DOHH2 (cell line): Measurements from ENCODE around the gene FAM118A.
A peak's percentile ranks its signal among the peaks of the same experiment; 100 is the strongest.

Experiments used
- H3F3A ChIP-seq: fragments of 200-600 bp; sonication (generic), shearing (Covaris generic); 2 replicates; pipeline ENCODE4 v1.6.0; 2016; ENCODE audit warnings: antibody characterized with exemption, mild to moderate bottlenecking; ENCODE audit not compliant: control insufficient read depth, insufficient read depth
- H3K27ac ChIP-seq: fragments of 200-600 bp; sonication (generic); 2 replicates; pipeline ENCODE4 v1.5.1; 2014; ENCODE audit warnings: low read depth, mild to moderate bottlenecking, low read length, moderate library complexity
- H3K27me3 ChIP-seq: fragments of 200-600 bp; sonication (generic); 2 replicates; pipeline ENCODE4 v1.6.1; 2014; ENCODE audit warnings: mild to moderate bottlenecking, low read length, mixed read lengths; ENCODE audit not compliant: control insufficient read depth
- H3K36me3 ChIP-seq: fragments of 200-600 bp; sonication (generic); 2 replicates; pipeline ENCODE4 v1.6.1; 2014; ENCODE audit warnings: mild to moderate bottlenecking, low read length, moderate library complexity, mixed read lengths; ENCODE audit not compliant: control insufficient read depth
- H3K4me1 ChIP-seq: fragments of 200-600 bp; sonication (generic); 2 replicates; pipeline ENCODE4 v1.6.1; 2014; ENCODE audit warnings: mild to moderate bottlenecking, low read length, mixed read lengths; ENCODE audit not compliant: control insufficient read depth
- H3K4me2 ChIP-seq: fragments of 200-600 bp; sonication (generic); 2 replicates; pipeline ENCODE4 v1.6.0; 2014; ENCODE audit warnings: mild to moderate bottlenecking, low read length, moderate library complexity
- H3K4me3 ChIP-seq: fragments of 200-600 bp; sonication (generic); 2 replicates; pipeline ENCODE4 v1.5.1; 2014; ENCODE audit warnings: mild to moderate bottlenecking, low read length, mixed read lengths
- H3K79me2 ChIP-seq: fragments of 200-600 bp; sonication (generic); 2 replicates; pipeline ENCODE4 v1.6.1; 2014; ENCODE audit warnings: mild to moderate bottlenecking, low read length, mixed read lengths; ENCODE audit not compliant: control insufficient read depth
- H3K9me2 ChIP-seq: fragments of 200-600 bp; sonication (generic); replicated peaks from 2 replicates; pipeline ENCODE4 v1.6.1; 2014; ENCODE audit warnings: mild to moderate bottlenecking, low read length, mixed read lengths; ENCODE audit not compliant: control insufficient read depth
- H3K9me3 ChIP-seq: fragments of 200-600 bp; sonication (generic); 2 replicates; pipeline ENCODE4 v1.6.1; 2014; ENCODE audit warnings: antibody characterized with exemption, low read length, mixed read lengths; ENCODE audit not compliant: control insufficient read depth, insufficient read depth
- H4K20me1 ChIP-seq: fragments of 200-600 bp; sonication (generic); 2 replicates; pipeline ENCODE4 v1.6.0; 2014; ENCODE audit warnings: low read depth, mild to moderate bottlenecking, antibody characterized with exemption, low read length, moderate library complexity; ENCODE audit not compliant: control insufficient read depth, insufficient read depth
- EZH2phosphoT487 ChIP-seq: fragments of 200-600 bp; sonication (generic); IDR thresholded peaks from 2 replicates; pipeline ENCODE4 v1.6.1; 2017; ENCODE audit warnings: borderline replicate concordance, mild to moderate bottlenecking, antibody characterized with exemption, low read length, moderate library complexity, mixed read lengths
- TF ChIP-seq, protein P1 (sequence below): fragments of 200-600 bp; sonication (generic); IDR thresholded peaks from one replicate; pipeline ENCODE4 v1.5.1; 2014; ENCODE audit warnings: antibody characterized with exemption, mild to moderate bottlenecking, low read depth, low read length; ENCODE audit not compliant: poor library complexity, severe bottlenecking

FAM118A gene

DNA sequence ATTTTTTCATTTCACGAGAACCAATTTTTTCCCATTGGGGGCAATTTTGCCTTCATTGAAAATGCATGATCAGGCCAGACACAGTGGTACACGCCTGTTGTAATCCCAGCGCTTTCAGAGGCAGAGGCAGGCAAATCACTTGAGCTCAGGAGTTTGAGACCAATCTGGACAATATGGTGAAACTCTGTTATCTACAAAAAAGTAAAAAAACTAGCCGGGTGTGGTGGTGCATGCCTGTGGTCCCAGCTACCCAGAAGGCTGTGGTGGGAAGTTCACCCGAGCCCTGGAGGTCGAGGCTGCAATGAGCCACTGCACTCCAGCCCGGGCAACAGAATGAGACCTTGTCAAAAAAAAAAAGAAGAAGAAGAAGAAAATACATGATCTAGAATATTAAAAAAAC lies 44.2 kb upstream of the FAM118A start:
- TF ChIP-seq, protein P1, sequence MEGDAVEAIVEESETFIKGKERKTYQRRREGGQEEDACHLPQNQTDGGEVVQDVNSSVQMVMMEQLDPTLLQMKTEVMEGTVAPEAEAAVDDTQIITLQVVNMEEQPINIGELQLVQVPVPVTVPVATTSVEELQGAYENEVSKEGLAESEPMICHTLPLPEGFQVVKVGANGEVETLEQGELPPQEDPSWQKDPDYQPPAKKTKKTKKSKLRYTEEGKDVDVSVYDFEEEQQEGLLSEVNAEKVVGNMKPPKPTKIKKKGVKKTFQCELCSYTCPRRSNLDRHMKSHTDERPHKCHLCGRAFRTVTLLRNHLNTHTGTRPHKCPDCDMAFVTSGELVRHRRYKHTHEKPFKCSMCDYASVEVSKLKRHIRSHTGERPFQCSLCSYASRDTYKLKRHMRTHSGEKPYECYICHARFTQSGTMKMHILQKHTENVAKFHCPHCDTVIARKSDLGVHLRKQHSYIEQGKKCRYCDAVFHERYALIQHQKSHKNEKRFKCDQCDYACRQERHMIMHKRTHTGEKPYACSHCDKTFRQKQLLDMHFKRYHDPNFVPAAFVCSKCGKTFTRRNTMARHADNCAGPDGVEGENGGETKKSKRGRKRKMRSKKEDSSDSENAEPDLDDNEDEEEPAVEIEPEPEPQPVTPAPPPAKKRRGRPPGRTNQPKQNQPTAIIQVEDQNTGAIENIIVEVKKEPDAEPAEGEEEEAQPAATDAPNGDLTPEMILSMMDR: no peak
- TF ChIP-seq EZH2phosphoT487: no peak
- Histone ChIP-seq H3K9me3 (no peaks in the 10 kb centered on the region), H3K4me1 (peaks cover 59% of the 10 kb centered on the region), H3K27me3 (peaks cover 24% of the 10 kb centered on the region), H3K79me2 (no peaks in the 10 kb centered on the region), H3K9me2 (no peaks in the 10 kb centered on the region), H3K36me3 (no peaks in the 10 kb centered on the region), H3K4me2 (no peak overlapping the region), H4K20me1 (no peaks in the 10 kb centered on the region), H3F3A (peaks cover 30% of the 10 kb centered on the region), H3K4me3 (no peak overlapping the region), H3K27ac (no peak overlapping the region)

DNA sequence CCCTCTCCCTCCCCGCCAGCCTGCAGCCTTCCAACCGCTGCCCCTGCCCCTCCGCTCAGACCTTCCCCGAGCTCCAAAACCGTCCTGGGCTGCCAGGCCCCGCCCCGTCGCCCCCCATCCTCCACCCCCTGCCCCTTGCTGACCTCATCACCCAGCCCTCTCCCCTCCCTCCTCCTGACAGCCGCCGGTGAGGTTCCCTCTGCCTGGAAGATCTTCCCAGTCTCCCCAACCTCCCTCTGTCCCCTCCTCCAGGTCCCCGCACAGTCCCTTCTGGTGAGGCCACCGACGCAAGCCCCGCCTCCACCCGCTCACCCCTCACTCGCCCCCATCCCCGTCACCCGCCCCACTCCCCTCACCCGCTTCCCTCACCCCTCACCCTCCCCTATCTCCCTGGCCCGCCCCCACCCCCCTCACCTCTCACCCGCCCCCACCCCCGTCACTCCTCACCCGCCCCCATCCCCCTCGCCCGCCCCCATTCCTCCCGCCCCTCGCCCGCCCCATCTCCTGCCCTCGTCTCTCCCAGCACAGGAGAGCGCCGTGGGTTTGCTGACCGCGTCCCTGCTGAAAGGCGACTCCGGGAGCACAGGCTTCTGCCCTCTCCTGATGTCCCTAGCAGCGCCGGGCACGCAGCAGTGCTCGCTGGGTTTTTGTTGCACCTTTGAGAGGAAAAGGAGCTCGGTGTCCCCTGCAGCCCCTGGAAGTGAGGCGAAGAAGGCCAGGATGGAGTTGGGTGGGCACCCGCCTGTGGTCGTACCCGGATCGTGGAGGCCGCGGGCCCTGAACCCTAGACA lies 41.4 kb upstream of the FAM118A start:
- Histone ChIP-seq H3F3A (peaks cover 17% of the 10 kb centered on the region), H3K4me2 (peak overlapping the region; percentile 100), H3K4me3 (peak overlapping the region; percentile 75), H3K79me2 (no peaks in the 10 kb centered on the region), H3K36me3 (no peaks in the 10 kb centered on the region), H3K27me3 (peaks cover 27% of the 10 kb centered on the region), H3K27ac (no peak overlapping the region), H4K20me1 (no peaks in the 10 kb centered on the region), H3K4me1 (peaks cover 31% of the 10 kb centered on the region), H3K9me3 (no peaks in the 10 kb centered on the region), H3K9me2 (no peaks in the 10 kb centered on the region)
- no peak for TF ChIP-seq EZH2phosphoT487
- TF ChIP-seq, protein P1: no peak

DNA sequence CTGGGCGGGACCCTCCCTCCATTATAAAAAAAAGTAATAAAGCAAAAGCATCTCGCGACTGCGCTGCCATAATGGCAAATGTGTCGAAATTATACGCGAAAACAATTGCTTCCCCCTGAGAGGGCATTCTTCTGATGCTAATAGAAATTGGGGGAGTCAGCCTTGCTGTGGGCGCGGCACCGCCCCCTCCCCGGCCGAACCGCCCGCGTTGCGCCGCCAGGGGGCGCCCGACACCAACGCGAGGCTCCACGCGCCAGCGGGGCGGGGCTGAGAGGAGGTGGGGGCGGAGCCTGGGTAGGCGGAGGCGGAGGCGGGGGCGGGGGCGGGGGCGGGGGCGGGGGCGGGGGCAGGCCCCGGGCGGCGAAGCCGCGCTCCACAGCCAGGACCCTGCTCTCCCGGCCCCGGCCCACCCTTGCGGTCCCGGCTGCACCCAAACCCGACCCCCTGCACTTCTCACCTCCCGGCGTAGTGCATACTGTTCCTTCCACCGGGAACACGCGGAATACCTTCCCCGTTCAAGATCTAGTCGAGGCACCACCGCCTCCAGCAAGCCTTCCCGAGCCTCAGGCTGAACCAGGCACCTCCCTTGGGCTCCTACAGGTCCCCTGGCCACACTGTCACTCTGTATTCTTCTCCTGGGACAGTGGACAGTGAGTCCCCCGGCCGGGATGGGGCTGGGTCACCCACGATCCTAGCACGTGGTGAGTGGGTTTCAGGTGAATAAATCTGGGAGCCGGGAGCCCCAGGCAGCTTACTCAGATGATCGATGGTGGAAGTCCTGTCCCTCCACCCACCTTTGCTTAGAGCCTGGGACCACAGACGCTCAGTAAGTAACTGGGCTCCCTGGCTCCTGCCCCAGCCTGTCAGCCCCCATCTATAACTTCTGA lies 40.5 kb upstream of the FAM118A start:
- H3K9me2 ChIP-seq: no peaks in the 10 kb centered on the region
- H3K9me3 ChIP-seq: no peaks in the 10 kb centered on the region
- H3K27me3 ChIP-seq: peaks cover 27% of the 10 kb centered on the region
- peaks cover 13% of the 10 kb centered on the region for H3F3A ChIP-seq
- H3K4me1 ChIP-seq: peaks cover 22% of the 10 kb centered on the region
- TF ChIP-seq, protein P1: peak; percentile 70
- no peak for TF ChIP-seq EZH2phosphoT487
- H4K20me1 ChIP-seq: no peaks in the 10 kb centered on the region
- no peak overlapping the region for H3K27ac ChIP-seq
- H3K4me3 ChIP-seq: peak overlapping the region; percentile 75
- H3K79me2 ChIP-seq: no peaks in the 10 kb centered on the region
- H3K36me3 ChIP-seq: no peaks in the 10 kb centered on the region
- H3K4me2 ChIP-seq: peak overlapping the region; percentile 100
